ENCODE results near the gene EPDR1.

EPDR1 gene

GRCh38 chr7:37982423-37982822 lies 62.0 kb downstream of the EPDR1 start:
- DNase-seq, result no peak

GRCh38 chr7:37984750-37985390 lies 64.4 kb downstream of the EPDR1 start:
- DNase-seq, result no peak

- DNase-seq, result no peak
These were observed 66.5 kb downstream of the EPDR1 start for GRCh38 chr7:37986908-37987330.

GRCh38 chr7:37987732-37988131 lies 67.3 kb downstream of the EPDR1 start:
- DNase-seq, result no peak

- DNase-seq, result no peak
These were observed 68.5 kb downstream of the EPDR1 start for GRCh38 chr7:37988721-37989650.

GRCh38 chr7:37990337-37990736 lies 69.9 kb downstream of the EPDR1 start:
- DNase-seq, result no peak

- DNase-seq, result no peak
These were observed 72.6 kb downstream of the EPDR1 start for GRCh38 chr7:37993060-37993501.

- DNase-seq, result no peak
These were observed 79.2 kb downstream of the EPDR1 start for GRCh38 chr7:37999673-38000072.

- no peak for DNase-seq
These were observed 79.8 kb downstream of the EPDR1 start for GRCh38 chr7:38000272-38000671.

Measured in activated CD4-positive, alpha-beta T cell treated with anti-CD3 and anti-CD28 coated beads for 4 hours (primary cell).